Astrocyte of the spinal cord (primary cell): ENCODE measurements around the gene PIEZO1.
A peak's percentile ranks its signal among the peaks of the same experiment; 100 is the strongest.

Source experiments
- DNase-seq: peaks from one replicate; pipeline ENCODE4 v3.0.0; 2011; ENCODE audit warnings: low read depth, low spot score
- H3K4me3 ChIP-seq: 2 replicates; pipeline ENCODE4 v1.5.1; 2011; ENCODE audit warnings: low read depth, mild to moderate bottlenecking, low read length, moderate library complexity
- in situ Hi-C: cut with HindIII; loops from 2 replicates; pipeline ENCODE4 v1.10.0; 2017; ENCODE audit warnings: low sequenced_read_pairs
- TF ChIP-seq, protein P1 (sequence below): IDR thresholded peaks from 2 replicates; pipeline ENCODE4 v1.5.1; 2012; ENCODE audit warnings: low read depth, mild to moderate bottlenecking, low read length, inconsistent platforms

PIEZO1 gene

DNA sequence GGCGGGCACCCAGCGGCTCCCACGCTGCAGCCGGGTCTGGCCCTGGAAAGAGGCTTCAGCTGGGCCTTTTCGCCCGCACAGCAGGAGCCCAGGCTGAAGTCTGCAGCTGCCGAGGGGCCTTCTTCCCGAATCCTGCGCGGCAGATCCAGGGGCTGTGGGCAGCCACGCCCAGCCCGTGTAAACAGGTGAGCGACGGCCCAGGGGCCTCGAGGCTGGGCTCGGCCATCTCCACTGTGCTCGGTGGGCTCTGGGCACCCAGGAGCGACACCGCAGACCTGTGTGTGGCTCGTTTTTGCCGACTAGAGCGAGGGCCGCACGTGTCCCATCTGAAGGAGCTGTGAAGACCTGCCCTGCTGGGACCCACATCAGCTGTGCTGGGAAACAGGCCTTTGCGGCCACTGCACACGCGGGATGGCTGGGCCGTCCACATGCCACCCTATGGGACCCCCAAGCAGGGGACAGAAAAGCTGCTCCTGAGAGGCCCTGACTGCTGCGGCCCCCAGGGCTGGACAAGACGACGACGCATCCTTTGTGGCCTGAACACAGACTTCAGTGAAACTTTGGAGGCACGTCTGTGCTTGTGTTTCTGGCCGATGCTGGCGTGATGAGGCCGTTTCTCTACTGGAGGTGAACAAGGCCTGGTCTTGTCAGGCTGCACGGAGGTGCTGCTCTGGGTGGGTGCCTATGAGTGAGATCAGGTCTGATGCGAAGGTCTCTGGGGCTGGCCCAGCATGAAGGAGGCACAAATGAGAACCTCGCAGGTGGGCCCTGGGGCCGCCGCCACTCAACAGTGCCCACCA is 31.9 kb upstream of the PIEZO1 start:
- in situ Hi-C loops, result no loop called here
- TF ChIP-seq, protein P1, sequence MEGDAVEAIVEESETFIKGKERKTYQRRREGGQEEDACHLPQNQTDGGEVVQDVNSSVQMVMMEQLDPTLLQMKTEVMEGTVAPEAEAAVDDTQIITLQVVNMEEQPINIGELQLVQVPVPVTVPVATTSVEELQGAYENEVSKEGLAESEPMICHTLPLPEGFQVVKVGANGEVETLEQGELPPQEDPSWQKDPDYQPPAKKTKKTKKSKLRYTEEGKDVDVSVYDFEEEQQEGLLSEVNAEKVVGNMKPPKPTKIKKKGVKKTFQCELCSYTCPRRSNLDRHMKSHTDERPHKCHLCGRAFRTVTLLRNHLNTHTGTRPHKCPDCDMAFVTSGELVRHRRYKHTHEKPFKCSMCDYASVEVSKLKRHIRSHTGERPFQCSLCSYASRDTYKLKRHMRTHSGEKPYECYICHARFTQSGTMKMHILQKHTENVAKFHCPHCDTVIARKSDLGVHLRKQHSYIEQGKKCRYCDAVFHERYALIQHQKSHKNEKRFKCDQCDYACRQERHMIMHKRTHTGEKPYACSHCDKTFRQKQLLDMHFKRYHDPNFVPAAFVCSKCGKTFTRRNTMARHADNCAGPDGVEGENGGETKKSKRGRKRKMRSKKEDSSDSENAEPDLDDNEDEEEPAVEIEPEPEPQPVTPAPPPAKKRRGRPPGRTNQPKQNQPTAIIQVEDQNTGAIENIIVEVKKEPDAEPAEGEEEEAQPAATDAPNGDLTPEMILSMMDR, result no peak
- DNase-seq, result no peak
- no peak overlapping the region for H3K4me3 ChIP-seq

DNA sequence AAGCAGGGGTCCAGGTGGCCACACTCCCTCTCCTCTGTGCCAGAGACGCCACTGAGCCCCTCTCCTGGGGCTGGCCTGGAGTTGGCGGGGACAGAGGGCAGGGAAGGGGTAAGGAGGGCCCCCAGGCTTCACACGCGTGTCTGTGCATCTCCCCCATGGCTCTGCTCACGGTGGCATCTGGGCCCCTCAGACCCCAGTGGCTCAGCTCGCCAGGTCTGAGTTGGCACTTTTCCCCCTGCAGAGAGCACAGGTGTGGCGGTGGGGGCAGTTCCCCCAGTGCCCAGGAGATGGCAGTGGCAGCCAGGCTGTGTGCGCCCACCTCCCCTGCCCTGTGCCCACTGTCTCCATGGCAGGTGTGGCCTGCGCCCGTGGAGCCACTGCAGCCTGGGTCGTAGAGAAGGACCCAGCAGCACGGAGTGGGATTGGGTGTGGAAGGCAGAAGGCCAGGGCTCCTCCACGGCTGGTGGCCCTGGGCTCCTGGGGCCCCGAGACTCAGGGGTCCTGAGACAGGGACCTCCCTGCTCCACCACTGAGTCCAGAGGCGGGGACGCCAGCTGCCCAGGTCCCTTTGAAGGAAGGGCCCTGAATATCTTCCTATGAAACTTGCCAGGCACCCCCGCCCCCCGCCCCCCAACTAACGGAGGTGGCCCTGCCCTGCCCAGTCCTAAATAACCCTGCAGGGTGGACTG is 31.0 kb upstream of the PIEZO1 start:
- TF ChIP-seq, protein P1, result peak; percentile 77
- no peak for DNase-seq
- in situ Hi-C loops, result no loop called here
- no peak overlapping the region for H3K4me3 ChIP-seq

DNA sequence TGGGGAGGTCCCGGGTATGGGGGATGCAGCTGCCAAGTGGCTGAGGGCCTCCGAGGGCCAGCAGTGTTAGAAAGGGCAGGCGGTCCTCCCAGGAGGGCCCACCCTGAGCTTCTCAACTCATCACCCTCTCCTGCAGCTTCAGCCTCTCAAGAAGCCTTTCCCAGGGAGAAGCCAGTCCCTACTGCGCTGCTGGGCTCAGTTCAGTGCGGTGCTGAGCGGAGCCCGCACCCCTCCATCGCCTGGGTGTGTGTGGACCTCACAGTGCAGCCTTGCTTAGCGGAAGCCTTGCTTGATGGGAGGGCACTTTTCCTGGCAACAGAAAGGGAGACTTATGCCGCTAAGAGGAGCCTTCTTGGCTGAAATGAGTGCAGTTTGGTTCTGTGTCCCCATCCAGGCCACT is 30.2 kb upstream of the PIEZO1 start:
- no peak overlapping the region for H3K4me3 ChIP-seq
- DNase-seq, result no peak
- in situ Hi-C loops, result no loop called here
- TF ChIP-seq, protein P1, result no peak

DNA sequence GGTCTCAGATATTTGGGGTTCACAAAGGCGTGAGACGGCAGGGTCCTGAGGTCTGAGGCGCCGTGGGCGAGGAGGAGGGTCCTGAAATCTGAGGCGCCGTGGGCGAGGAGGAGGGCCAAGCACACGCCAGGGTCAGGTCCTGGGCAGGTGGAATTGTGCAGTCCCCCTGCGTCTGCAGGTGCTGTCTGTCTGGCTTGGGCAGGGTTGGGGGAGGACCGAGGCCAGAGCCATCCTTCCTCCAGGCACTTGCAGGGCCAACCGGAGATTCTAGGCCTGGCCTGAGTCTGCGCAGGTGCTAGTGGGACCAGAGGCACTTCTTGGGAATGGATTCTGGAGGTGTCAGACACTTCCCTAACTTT is 29.1 kb upstream of the PIEZO1 start:
- no peak overlapping the region for H3K4me3 ChIP-seq
- TF ChIP-seq, protein P1, result no peak
- no peak for DNase-seq
- in situ Hi-C loops, result no loop called here

DNA sequence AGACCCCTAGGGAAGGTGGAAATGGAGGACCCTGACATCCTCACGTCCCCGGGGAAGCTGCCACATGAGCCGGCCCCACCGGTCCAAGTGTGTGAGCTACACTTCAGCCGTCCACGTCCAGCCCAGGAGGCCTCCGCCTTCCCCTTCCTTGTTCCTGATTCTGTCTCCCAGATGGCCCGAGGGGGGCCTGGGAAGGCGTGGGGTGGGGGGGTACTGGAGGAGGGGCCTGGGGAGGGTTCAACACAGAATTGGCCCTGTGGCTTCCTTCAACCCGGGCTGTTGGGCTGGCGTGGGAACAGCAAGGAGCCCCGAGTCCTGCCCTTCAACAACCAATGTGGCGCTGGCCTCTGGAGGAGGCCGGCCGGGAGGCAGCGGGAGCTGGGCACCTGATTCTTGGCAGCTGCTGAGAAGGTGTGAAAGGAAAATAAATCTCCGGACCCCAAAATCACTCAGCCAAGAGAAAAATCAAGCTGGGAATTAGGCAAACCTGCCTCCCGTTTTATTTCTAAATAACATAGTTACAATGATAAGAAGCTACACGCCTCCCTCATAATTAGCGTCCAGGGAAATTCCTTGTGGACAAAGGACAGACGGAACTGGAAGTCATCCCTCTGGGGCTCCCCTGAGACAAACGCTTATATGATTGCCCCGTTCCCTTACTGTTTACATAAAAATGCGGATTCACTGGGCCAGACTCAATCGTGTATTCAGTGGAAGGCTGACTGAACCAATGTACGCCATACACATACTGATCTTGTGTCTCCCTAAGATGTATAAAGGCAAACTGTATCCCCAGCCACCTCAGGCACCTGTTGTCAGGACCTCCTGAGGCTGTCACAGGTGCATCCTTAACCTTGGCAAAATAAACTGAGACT is 28.5 kb upstream of the PIEZO1 start:
- TF ChIP-seq, protein P1, result no peak
- in situ Hi-C loops, result no loop called here
- DNase-seq, result no peak
- no peak overlapping the region for H3K4me3 ChIP-seq

DNA sequence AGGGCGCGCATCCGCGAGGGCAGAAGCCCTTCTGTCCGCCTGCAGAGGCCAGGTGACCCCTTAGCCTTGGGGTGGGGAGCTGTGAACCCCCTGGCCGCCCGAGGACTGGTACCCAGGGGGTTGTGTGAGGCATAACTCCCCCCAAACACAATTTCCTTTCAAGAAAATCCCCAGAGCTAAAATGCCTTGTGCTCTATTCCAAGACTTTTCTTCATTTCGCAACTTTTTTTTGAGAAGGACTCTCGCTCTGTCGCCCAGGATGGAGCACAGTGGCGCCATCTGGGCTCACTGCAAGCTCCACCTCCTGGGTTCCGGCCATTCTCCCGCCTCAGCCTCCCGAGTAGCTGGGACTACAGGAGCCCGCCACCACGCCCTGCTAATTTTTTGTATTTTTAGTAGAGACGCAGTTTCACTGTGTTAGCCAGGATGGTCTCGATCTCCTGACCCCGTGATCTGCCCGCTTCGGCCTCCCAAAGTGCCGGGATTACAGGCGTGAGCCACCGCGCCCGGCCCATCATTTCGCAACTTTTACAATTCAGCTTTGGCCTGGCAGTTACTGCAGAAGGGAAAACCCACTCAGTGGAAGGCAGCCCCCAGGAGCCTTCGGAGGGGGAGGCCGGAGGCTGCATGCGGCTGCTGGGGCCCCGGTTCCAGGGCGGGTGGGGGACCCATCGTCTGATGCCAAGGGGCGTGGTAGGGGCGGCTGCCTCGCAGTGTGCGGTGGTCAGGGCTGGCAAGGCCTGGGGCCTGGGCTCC is 27.7 kb upstream of the PIEZO1 start:
- in situ Hi-C loops, result no loop called here
- H3K4me3 ChIP-seq, result peak overlapping the region; percentile 42
- DNase-seq, result peak; percentile 19
- TF ChIP-seq, protein P1, result peak; percentile 2
